ENCODE measurements around the gene HTR2A. TPM values are rescaled to one million over a fixed set of nuclear protein-coding genes. Genes with fewer than 3 reads are reported as not detected.
A peak's percentile ranks its signal among the peaks of the same experiment; 100 is the strongest.

Gene HTR2A
- polyA plus RNA-seq, 4 donors, result 0.73 to 1.4 (median 1.2) TPM

DNA sequence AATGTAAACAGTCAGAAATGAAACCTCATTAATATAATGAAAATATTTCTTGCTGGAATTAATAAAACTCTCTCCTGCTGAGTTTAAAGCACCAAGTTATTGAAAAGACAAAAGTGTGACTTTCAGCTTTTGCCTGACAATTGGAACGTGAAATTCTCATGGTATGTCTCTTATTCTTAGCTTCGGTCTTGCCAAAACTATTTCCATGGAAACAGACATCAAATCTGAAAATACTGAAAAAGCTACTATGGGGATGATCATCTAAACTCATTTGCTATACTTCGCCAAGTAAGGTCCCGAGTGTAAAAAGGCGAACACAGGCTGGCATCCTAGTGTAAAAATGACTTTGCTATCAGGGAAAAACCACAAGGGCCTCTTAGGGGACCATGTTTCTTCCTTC lies 22.8 kb downstream of the HTR2A start:
- DNase-seq (ENCODE audit: low read depth in 4 of 4, low spot score in 3 of 4), result no peak

DNA sequence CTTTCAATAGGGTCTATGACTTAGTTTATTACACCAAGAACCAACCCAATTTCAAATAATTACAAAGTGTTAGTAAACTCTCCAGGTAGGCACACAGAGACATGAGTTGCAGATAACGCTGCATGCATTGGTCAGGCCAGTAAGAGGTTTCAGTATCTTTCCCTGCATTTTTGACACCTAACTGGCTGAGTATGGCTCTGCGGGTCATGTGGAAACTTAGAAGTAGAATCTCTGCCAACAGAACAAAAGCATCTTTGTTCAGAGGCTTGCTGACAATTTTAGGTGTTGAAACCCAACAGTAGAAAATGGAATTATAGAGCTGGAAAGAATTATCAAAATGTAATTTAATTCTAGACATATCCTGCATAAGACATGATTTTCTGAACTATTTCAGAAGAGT lies 25.3 kb downstream of the HTR2A start:
- DNase-seq (ENCODE audit: low read depth in 4 of 4, low spot score in 3 of 4), result no peak

DNA sequence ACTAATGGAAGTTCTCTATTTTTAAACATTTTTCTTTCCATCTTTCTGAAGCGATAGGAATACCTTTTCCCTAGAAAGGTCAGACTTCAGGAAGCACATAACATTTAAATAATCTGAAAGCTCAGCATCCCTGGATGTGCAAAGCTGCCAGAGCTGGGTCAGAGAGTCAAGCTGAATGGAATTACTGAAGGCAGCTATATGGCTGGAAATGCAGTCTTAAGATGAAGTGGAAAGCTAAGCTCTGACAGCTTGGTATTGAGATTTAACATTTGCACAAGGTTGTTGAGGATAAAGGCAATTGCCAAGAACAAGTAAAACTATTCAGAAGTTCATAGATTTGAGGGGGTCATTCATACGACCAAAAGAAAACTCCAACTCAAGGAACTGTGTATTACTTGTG lies 28.8 kb downstream of the HTR2A start:
- no peak for DNase-seq (ENCODE audit: low read depth in 4 of 4, low spot score in 3 of 4)

DNA sequence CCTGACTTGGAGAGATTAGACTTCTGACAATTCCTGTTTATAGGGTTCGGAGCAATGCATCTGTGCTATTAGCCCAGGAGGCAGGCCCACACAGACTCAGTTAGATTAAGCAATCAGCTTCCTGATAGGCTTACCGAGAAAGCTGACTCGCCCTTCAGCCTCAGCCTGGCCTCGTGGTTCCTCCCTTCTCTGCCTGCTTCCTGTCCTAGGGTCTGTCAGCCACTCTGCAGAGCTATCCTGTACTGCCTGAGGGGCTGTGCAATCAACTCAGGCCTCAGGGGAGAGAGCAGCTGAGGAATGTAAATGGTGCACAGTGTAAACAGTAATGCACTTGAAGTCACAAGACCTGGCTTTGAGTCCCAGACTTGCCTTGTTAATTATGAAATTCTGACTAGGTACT lies 30.7 kb downstream of the HTR2A start:
- DNase-seq (ENCODE audit: low read depth in 4 of 4, low spot score in 3 of 4), result peak in 1 of 4 donors; percentile 4

DNA sequence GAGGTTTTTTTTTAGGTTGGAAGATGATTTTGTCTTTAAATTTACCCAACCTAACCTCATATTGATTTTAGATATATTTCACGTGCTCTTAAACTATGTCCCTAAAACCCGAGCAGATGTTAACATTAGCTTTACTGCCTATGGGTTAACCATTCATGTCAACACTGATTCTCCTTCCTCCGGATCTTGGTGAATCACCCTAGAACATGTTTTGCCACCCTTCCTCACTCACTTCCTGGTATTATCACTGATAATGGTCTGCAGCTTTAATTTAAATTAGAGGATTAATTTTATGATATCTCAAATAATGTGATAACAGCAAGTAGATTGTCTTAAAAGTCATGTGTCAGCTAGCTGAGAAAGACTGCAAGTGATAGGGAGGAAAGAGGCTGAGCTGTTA lies 31.9 kb downstream of the HTR2A start:
- no peak for DNase-seq (ENCODE audit: low read depth in 4 of 4, low spot score in 3 of 4)

DNA sequence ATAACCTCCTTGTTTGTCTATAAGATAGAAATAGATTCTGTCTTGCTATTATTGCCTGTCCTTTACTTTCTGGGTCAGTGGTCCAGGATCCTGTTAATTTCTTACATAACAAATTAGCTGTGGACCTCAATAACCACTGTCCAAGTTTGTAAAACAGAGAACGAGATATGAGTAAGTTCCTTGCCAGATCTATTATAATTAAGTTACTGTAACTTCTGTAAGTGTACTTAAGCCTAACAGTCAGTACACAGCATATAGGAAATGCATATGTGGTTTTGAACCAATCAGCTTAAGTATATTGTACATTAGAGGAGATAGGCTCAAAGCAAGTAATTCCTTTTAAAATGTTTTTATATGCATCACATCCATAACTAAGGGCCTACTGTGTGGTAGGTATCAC lies 34.9 kb downstream of the HTR2A start:
- DNase-seq (ENCODE audit: low read depth in 4 of 4, low spot score in 3 of 4), result no peak

DNA sequence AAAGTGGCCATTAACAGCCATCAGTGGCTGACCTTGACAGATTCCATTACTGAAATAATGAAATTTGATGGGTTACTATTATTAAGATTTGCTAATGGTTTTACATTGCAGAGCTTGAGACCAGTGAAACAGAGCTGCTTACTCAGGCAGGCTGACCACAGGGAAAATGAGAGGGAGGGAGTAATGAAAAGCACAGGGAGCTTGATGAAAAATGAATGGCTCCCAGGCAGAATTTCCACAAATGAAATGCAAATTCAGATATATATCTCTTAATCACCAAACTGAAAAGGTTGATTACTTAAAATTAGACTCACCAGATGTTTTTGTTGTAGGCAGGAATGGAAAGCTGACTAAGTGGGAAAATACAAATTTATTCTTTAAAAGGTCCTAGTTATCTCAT lies 36.1 kb downstream of the HTR2A start:
- DNase-seq (ENCODE audit: low read depth in 4 of 4, low spot score in 3 of 4), result no peak

DNA sequence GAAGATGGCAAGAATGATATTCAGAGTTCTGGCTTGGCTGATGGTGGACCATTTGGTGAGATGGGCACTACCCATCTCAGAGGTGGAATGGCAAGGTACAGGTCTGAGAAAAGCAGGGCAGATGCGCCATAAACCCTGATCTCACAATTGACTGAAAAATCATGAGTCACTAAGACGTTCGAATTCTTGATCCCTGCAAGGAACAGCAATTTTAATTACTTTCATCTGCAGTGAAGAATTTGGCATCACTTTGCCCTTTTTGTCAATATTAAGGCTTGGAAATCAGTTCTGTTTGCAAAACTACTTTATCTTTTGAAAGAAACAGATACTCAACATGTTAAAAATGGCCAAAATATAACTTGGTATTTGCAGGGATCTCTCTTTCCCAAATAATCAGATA lies 38.1 kb downstream of the HTR2A start:
- no peak for DNase-seq (ENCODE audit: low read depth in 4 of 4, low spot score in 3 of 4)

DNA sequence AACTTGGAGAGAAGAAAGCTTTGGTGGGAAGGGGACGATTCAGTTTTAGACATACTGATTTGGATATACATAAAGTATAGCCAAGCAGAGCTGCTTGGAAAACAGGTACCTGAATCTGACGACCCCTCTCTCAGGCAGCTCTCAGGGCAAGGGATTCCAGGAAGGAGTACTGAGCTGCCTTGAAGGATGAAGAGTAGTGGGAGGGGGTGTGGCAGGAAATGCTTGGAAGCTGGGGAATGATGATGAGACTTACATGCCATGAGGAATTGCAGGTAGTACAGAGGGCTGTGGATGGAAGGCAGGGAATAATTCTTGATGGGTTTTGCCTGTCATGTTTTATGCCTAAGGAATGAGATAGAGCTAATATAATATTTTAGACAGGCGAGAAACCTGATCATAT lies 38.7 kb downstream of the HTR2A start:
- DNase-seq (ENCODE audit: low read depth in 4 of 4, low spot score in 3 of 4), result no peak

DNA sequence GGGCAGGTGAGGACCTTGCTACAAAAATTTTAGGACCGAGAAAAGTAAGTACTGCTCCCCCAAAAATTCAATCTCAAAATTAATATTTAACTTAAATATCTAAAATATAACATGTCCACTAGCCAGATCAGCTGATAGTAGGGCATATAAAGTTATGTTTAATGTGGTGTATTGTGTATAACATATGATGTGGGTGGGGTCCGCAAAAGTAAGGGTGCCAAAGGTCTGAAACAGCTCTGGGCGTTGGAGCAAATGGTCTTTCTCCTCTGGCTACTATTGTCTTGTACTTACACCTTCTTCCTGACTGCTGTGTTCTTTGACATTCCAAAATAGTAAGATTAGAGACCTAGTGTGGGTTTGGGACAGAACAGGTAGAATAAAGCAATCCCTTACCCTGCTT lies 41.2 kb downstream of the HTR2A start:
- DNase-seq (ENCODE audit: low read depth in 4 of 4, low spot score in 3 of 4), result no peak

DNA sequence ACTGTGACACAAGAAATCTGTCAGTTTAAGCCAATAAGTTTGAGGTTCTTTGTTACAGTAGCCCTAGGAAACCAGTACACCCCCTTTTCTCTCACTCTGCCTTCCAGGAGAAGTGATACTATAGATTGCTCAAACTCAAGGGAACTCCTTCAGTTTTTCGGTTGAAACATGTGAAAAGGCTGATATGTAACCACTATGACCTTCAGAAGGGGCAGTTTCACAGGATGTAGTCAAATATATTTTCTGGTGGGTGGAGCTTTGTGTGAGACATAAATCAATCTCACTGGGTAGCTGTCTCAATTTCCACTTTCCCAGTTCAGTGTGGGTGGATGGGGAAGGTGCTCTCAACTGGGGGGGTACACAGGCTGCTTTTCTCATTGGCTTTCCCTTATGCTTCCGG lies 41.7 kb downstream of the HTR2A start:
- no peak for DNase-seq (ENCODE audit: low read depth in 4 of 4, low spot score in 3 of 4)

DNA sequence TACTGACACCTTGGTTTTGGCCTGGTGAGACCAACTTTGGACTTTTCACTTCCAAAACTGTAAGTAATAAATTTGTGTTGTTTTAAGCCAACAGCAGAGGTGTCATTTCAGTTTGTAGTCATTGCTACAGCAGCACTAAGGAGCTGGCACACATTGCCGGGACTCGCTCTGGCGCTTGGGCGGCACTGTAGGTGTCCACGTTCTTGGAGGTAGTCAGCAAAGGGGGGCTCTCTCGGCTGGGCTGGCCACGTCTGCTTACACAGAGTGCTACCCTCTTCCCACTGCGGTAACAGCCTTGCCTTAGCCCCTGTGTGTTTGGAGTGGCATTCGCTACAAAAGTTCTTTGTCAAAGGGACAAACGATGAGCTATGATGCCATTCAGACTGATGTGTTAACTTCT lies 44.7 kb downstream of the HTR2A start:
- DNase-seq (ENCODE audit: low read depth in 4 of 4, low spot score in 3 of 4), result no peak

DNA sequence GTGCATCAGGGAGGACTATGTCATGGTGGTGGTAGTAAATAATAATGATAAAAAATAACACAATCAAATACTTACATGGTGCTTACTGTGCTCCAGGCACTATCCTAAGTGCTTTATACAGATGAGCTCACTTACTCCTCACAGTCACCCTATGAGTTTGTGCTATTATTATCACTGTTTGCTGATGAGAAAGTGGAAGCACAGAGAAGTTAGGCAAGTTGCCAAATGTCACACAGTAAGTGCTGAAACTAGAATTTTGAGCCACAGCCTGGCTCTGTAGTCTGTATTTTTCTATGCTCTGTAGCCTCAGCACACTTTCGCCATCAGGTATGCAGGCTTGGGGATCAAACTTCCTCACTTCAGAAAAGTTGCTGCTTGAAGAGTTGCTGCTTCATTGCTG lies 46.6 kb downstream of the HTR2A start:
- no peak for DNase-seq (ENCODE audit: low read depth in 4 of 4, low spot score in 3 of 4)

DNA sequence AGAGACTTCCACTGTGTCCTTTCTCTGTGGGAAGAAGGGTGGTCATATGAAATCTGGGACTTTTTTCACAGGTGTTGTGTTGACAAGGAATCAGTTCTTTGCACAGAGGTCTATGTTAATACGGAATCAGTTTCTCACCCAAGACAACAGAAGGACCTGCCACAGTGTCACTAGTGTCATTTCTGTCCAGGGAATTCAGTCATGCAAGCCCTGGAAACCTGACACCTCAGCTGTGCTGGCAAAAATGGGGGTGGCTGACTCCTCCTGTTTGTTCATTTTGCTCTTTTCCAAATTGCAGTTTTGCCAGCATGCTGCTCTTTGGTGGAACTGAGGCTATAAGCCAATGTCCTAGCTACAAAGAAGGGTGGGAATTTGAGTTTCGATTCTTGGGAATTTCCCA lies 50.1 kb downstream of the HTR2A start:
- DNase-seq (ENCODE audit: low read depth in 4 of 4, low spot score in 3 of 4), result no peak

DNA sequence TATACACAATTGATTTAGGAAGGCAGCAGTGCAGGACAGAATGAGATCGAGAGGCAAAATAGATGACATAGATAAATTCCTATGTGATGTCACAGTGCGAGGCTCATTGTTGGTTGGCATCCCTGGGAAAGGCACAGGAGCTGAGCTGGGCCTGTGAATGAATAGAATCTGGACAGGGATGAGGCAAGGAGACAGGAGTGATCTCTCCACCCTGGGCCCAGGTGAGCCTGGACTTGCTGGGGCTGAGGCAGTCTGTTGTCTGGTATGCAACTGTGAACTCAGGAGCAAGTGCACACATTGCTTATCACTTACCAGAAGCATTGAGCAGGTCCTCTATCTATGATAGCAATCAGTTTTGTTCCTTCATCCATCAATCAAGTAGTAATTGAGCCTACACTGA lies 51.7 kb downstream of the HTR2A start:
- no peak for DNase-seq (ENCODE audit: low read depth in 4 of 4, low spot score in 3 of 4)

DNA sequence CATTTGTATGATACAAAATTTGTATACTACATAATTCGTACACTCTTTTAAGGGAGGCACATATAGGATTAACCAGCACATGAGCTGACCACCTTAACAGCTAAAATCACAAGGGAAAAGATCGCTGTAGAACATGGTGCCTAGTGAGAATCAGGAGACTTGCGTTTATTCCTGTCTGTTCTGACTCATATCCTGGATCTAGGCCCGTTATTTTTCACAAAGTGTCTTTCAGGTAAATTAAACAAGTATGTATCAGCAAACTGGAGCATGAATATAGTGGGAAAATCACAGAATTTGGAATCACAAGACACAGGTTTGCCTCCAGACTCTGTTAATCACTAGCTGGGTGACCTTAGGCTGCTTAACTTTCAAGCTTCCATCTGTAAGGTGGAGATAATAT lies 52.4 kb downstream of the HTR2A start:
- no peak for DNase-seq (ENCODE audit: low read depth in 4 of 4, low spot score in 3 of 4)

DNA sequence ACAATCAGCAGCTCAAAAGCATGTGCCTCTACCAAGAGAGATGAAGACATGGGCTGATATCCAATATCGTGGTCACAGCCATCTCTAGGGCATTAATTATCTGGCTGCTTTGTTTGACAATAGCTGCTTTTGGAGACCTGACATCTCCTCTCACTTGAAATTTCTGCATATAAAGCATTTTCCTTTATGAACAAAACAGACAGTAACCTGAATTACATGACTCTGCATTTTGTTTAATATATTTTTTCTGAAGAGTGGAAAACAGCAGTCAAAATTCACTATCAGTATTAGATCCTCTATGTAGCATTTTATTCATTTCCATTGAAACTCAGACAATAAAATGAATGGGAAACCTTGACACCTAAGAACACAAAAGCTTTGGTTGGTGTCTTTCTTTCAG lies 57.5 kb downstream of the HTR2A start:
- DNase-seq (ENCODE audit: low read depth in 4 of 4, low spot score in 3 of 4), result no peak

DNA sequence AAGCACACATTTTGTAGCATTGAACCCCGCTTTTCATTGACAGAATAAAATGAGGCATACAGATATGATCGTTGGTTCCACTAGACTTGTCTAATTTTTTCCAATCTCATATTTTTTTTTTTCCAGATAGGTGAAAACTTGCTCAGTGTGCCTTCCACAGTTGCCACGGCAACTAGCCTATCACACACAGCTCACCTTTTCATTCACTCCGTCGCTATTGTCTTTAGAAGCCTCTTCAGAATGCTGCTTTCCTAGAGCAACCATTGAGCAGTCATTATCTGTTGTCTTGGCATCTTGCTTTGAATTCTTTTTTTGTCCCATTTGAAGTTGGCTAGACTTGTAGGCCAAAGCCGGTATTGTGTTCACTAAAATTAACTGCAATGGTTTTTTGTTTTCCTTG lies 62.2 kb downstream of the HTR2A start:
- DNase-seq (ENCODE audit: low read depth in 4 of 4, low spot score in 3 of 4), result no peak

DNA sequence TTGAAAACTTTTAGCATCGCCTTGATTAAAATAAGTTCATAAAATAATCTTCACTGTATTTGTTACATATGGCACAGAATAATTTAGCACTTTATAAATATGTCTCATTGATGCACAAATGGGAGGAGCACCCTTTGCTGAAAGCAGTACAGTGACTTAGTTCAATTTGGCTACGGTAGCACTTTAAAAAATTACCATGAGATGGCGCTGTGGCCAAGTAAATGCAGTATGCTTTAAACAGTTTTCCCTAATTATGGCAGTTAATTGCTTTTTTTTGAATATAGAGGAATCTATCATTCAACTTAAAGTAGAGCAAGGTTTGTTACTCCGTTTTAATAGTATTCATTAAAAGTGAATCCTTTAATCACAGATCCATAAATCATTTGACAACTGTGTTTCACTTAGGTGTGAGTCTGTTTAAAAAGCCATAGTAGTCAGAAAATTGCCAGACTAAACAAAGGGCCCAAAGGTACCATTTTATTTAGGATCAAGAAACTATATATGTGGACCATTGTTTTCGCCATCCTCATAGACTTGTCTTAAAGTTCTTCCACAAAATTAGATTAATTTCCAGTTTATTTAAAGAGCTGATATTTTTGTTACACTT lies 65.2 kb downstream of the HTR2A start:
- peak; percentile 27 to 50 (median 44) for DNase-seq (ENCODE audit: low read depth in 4 of 4, low spot score in 3 of 4)

DNA sequence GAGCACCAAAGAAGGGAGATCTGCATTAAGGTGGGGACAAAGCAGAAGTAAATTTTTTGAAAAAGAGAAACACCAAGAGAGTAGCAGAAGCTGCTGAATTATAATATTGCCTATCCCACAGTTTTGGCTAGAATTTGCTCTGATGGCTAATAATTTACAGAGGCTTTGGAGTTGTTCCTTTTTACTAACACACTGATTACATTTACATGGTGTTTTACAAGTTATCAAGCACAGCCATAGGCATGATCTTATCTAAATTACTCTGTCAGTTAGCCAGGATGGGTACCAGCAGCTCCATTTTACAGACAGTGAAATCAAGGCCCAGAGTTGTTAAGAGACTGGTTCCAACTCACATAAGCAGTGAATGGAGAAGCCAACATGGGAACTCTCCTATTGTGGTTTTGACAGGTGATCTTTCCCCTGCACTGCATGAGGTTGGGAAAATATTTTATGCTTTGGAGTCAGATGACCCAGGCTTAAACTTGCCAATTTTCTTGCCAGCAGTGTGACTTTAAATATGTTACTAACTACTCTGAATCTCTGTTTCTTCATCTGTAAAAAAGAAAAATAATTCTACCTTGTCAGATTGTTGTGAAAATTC lies 66.3 kb downstream of the HTR2A start:
- DNase-seq (ENCODE audit: low read depth in 4 of 4, low spot score in 3 of 4), result no peak

DNA sequence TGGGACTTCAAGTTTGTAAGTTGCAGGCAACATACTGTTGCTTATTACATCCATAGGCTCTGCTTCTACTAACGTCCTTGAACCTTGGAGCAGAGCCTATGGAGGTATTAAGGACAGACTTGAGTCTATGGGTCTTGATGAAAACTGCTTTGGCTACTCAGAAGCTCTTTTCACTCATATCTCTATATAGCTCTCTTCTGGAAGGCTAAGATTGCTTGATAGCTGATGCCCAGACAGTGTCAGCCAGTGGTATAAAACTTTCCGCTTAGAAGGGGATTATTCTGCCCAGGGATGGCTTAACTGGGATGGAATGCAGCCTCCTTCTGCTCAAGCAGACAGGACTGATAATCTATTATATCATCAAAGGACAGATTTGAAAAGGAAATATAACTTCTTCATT lies 74.3 kb downstream of the HTR2A start:
- DNase-seq (ENCODE audit: low read depth in 4 of 4, low spot score in 3 of 4), result no peak

DNA sequence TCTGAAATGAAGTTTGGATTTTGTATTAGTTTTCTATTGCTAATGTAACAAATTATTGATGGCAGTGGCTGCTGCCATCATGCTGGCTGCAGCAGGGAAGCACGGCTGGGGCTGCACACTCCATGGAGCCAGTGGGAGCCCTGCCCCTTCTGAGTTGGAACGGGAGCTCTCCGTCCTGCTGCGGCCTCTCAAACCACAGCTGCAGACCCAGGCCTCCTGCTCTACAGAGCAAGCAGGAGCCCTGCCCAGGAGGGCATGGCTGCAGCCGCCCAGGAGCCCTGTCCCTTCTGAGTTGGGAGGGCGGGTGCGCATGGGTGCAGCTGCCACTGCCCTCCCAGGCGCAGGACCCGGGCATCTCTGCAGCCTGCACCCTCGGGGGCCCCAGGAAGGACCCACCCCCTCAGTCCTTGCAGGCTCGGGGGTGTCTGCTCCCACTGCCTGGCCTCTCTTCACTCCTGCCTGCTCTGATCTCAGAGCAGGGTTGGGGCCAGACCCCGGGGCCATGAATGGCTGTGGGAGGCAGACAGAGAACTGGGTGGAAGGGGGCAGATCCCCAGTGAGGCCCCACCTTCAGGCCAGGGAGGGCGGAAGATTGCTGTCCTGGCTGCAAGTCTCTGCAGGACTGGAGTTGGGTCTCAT lies 78.9 kb downstream of the HTR2A start:
- DNase-seq (ENCODE audit: low read depth in 4 of 4, low spot score in 3 of 4), result no peak

DNA sequence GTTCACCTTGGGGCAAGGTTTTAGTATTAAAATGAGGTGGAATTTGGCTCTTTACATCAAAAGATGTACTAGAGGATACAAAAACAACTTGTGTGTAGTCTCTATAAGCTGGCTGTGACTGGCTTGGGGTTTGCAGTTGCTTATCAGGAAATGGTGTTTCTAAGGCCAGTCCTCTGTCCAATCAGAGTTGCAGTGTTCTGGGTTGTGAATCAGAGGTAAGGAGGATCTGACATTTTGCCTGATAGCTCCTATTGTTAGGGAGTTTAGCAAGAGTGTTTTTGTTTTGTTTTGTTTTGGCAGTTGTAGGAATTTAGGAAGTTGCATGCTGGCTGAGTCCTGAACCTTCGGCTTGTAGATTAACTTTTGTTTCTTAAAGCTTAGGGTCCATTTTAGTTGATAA lies 79.8 kb downstream of the HTR2A start:
- DNase-seq (ENCODE audit: low read depth in 4 of 4, low spot score in 3 of 4), result no peak
